NK-92 treated with Interleukin-12 subunit alpha and Interleukin-12 subunit beta, amount 100 ng/mL, for 24 hours (cell line): ENCODE data around the gene PPP4R2.
"Not testable (repeated sequence)": the region's sequence is repeated elsewhere in the genome, so short reads cannot be mapped to it uniquely, and the experiment has no call there.

Source experiments
- DNase-seq: peaks from one replicate; lab custom pipeline; 2025; lab: John Stamatoyannopoulos, UW

Gene PPP4R2

DNA sequence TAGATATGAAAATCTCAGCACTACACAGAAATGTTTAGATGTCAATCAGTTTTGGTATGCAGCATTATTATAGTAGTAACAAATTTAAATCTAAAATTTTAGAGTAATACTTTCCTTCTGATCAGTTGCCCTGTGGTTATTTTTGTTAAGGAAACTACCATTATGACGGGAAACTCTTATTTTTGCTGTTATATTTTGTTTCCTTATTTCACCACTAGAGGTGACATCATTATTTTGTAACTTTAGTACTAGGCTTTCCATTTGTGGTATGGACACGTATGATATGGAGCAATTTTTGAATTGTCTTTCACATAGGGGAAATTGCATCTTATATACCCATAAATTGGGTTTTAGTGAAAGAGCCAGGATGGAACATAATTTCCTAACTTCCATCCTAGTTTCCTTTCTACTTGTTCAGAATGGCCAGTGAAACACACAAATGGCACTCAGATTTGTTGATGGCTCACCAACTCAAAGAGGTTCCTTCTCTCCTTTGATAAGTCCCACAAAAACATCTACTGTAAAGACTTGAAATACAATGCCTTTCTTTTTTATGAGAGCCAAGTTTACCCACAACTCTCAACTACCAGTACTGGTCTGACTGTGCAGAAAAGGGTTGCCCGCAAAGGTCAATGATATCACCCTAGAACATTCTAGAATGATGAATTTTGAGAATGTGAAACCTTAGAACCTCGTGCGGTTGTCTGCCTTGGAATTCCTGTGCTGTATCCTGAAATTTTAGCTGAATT is 19.4 kb upstream of the PPP4R2 start:
- DNase-seq, result no peak

DNA sequence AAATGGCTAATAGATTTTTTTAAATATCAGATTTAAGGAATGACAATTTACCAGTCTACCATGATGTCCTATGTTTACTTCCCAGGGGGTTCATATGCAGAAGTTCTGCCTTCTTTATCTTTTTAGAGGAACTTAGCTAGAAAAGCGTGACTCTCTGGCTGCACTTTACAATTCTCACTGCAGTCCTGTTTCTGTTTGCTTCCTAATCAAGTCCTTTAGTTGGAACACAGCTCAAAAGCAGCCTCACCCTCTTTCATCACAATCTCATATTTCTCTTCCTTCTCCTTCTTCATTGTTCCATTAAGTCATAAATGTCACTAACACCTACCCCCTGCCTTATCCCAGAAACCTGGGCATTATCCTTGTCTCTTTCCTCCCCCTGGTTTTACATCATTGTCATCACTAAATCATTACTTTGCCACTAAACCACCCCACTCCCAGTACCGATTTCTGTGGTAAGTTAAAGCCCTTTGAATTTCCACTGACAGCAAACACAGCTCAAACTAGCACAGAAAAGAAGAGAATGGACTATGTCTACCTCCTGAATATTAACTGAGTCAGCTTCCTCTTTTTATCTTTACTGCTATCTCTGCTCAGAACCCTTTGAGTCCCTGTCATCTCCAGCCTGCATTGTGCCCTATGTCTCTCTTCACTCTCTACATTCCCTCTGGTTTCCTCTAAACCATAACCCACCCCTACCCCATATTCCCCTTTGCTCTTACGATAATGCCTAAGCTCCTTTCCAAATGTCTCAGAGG is 13.8 kb upstream of the PPP4R2 start:
- no peak for DNase-seq

DNA sequence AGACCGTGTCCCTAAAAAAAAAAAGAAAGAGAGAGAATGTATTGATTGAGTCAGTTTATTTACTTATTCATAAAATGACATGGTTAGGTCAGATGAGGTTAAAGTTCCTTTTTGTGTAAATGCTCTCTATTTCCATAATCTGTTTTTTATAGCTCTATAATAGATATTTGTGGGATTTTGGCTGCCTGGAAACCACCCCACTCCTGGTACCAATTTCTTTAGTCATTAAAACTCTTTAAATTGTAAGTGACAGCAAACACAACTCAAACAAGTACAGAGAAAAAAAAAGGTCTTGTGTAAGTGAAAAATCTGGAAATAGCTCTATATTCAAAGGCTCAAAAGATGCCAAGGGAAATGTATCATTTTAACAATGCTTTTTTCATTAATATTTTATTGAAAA is 11.0 kb upstream of the PPP4R2 start:
- no peak for DNase-seq

DNA sequence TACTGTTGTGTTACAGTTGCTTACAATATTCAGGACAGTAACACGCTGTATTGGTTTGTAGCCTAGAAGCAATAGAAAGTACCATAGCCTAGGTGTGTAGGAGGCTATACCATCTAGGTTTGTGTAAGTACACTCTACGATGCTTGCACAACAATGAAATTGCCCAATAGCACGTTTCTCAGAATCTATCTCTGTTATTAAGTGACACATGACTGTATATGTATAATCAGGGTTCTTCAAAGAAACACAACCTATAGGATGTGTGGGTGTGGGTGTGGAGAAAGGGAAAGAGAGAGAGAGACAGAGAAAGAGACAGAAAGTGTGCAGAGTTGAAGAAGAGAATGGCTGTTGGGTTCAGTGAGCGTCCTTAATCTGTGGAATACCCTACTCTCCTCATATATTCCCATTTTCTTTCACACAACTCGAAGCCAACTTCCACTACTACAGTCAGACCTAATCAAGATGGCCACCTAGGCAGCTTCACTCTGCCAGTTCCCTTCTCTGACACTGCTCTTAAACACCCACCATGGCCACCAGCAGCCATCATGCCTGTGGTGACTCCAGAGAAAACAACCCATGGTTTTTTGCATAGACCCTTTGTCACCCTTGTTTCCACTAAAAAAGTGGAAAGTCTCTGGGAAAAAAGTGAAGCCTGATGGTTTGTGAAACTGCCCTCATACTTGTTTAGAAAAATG is 5.8 kb upstream of the PPP4R2 start:
- DNase-seq, result no peak

DNA sequence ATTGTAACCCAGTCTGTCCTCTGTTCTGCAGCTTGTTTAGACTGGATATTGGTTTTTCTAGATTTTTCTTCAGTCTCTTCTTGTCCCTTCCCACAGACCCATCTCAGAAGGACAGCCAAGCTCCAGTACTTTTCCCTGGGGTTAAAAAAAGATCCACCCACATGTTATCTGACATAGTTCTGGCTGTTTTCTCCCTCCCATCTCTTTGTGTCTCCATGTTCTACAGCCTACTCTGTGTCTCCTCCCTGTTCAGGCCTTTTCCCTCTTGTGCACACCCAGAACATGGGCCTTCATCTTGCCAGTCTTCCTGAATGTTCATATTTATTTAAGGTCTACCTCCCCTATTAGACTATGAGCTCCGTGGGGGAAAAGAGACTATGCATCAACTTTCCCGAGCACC is 5.1 kb upstream of the PPP4R2 start:
- no peak for DNase-seq

DNA sequence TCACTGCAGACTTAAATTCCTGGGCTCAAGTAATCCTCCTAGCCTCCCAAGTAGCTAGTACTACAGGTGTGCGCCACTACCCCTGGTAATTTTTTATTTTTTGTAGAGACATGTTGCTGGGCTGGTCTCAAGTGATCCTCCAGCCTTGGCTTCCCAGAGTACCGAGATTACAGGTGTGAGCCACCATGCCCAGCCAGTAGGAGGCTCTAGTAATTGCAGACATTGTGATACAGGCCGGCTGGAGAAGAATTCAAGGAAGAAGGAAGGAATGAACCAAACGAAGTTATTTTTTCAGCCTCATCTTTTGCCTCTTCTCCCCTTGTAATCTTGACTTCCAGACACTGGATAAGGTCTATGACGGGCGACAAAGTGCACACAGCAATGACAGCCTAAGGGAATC is 3.2 kb upstream of the PPP4R2 start:
- DNase-seq, result no peak

DNA sequence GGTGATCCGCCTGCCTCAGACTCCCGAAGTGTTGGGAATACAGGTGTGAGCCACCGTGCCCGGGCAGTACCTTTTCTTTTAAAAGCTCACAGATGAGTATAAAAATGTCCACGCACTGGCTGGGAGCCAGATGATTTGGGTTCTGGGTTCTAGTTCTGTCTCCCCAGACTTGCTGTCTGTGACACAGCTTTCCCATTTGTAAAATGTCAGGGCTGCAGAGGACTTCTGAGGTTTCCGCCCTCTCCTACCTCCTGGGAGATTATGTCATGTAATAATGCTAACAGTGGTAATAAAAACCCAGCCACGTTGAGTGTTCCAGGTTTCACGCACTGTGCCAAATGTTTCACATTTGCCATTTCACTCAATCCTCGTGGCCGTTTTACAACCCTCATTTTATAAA is 1.3 kb upstream of the PPP4R2 start:
- DNase-seq, result no peak

DNA sequence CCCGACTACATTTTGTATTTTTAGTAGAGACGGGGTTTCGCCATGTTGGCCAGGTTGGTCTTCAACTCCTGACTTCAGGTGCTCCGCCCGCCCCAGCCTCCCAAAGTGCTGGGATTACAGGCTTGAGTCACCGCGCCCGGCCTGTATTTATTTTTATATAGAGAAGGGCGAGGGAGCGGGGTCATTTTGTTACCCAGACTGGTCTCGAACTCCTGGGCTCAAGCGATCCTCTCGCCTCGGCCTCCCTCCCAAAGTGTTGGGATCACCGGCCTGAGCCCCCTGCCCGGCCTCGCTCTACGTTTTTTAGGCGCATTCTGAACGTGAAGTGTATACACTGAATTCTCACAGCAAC is 514 bp upstream of the PPP4R2 start:
- DNase-seq, result no peak

DNA sequence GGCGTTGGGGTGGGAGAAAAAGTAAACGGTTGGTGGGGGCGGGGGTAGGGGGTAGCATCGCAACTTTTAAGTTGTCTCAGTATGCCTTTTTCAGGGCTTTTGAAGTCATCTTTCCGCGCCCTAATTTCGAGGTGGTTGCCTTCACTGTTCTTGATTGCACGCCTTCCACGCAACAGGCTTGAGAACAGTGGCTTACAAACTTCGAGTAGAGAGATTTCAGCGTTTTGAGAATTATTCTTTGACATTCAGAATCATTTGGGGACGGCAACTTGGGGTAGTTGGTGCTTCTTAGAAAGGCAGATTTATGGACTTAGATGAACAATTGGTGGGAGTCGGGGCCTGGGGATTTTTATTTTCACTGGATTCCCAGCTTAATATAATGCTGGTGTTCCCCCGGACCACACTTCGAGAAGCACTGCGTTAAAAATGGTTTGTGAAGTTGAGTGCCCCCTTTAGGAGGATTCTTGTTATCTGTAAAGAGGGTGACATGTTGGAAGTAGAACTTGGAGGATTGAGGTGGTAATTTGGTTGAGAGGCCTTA is 880 bp downstream of the PPP4R2 start:
- DNase-seq, result peak; percentile 21

DNA sequence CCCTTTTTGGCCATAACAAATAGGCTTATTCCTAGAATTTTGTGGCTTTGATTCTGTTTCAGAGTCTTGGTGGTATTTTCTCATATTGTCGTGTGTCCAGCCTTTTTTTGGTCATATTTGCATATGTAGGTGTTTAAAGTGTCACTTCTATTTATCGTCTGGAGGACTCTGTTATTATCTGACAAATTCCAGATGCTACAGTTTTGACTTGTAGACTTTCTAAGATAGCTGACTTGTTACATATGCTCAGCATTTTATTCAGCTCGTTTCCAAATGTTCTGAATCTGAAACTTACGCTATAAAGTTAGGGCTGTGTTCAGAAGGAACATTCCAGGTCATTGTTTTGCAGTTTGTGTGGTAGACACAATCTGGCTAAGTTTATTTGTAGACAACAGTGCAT is 1.9 kb downstream of the PPP4R2 start:
- no peak for DNase-seq

DNA sequence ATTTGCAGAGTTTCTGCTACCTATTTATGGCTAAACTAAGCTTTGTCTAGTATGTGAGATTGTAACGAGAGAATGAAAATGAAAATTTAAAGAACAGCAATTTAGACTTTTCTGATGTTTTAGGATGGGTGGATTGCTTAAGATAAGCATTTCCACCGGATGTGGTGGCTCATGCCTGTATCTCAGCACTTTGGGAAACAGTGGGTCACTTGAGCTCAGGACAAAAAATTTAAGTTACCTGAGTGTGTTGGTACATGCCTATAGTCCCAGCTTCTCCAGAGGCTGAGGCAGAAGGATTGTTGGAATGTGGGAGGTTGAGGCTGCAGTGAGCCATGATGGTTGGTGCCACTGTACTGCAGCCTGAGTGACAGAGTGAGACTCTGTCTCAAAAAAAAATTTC is 3.3 kb downstream of the PPP4R2 start:
- DNase-seq, result peak; percentile 8

DNA sequence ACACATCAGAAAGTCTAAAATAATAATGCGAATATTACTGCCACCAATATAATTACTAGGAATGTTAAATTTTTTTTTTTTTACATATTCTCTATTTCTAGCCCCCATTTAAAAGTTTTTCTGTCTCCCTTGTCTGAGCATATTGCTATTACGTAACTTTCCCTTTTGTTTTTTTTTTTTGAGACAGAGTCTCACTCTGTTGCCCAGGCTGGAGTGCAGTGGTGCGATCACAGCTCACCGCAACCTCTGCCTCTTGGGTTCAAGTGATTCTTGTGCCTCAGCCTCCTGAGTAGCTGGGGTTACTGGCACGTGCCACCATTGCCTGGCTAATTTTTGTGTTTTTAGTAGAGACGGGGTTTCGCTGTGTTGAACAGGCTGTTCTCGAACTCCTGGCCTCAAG is 6.4 kb downstream of the PPP4R2 start:
- DNase-seq, result not testable (repeated sequence)

DNA sequence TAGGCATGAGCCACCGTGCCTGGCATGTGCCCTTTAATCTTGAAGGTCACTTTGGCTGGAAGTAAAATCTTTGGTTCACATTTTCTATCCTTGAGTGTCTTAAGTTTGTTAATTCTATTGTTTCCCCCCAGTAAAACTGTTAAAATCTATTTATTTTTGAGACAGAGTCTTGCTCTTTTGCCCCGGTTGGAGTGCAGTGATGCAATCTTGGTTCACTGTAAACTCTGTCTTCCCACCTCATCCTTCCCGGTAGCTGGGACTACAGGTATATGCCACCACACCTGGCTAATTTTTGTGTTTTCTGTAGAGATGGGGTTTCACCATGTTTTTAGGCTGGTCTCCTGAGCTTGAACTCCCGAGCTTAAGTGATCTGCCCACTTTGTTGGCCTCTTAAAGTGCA is 7.7 kb downstream of the PPP4R2 start:
- no peak for DNase-seq

DNA sequence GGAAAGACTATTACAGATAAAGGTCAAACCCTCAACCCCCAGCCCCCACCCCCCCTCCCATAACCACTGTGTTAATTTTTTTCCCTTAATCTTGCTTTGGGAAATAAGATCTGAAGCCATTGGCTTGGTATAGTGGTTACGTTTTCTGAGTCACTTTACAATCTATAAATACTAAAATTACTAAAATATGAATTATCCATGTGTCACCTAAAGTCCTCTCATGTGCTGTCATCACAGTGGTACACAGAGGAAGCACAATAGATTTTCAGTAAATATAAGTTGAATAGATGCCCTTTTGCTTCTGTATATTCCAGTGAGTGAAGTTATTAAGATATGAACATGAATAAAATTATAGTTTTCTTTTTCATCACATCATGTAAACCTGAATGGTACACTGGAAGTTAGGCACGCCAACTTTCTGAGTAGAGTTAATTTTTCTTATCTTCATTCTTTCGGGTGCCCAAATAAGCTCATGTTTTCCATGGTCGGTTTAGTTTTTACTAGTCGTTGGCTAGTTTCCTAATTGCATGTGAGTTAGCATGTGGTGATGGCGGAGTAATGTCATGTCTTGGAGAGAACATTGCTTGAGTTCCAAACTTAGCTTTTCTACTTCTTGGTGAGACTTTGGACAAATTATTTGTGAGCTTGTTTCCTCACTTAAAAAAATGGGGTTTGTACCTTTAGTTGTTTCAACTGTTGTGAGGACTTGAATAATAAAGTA is 11.5 kb downstream of the PPP4R2 start:
- DNase-seq, result no peak

DNA sequence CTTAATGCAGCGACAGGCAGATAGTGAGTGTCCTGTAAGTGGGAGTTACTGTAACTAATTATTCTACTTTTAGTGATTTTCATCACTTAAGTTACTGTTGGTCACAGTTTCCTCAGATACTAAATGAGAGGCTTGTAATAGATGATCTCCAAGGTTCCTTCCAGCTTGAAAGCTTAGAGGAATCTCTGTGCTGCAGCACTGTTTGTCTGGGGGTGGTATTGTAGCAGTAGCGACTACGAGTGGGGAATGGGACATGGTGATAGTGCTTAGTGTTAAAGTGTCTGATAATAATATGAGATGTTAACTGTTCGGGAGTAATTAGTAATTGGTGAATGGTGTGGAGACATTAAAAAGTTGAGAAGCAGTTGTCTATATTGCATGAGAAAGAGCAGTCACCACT is 12.4 kb downstream of the PPP4R2 start:
- DNase-seq, result no peak

DNA sequence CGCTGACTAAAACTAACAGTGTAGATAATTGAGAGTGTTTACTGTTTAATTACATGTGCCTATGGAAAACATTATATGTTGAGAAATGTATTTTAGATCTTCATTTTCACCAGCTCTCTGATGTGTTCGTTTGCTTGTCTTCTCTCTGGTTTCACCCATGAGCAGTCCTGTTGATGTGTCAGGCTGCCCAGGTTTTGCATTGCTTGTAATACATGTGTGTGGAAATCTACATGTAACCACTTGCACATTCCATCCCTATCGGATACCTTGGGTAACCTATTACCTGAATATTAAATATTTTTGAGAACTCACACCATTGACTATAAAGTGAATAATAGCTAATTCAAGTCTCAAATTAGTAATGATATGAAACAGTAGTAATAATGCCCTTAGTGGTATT is 13.1 kb downstream of the PPP4R2 start:
- DNase-seq, result no peak

DNA sequence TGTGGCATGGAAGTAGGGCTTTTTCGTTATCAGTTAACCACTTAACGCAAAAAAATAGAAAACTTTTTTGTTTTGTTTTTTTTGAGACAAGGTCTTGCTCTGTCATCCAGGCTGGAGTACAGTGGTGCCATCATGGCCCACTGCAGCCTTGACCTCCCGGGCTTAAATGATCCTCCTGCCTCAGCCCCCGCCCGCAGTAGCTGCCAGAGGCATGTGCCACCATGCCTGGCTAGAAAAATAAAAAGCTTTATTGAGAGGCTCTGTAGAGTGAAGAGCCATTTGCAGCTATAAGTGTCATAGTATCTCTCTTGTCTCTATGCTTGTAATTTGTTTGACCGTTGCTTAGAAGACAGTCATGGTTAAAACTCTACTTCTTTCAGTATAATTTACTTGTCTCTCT is 13.5 kb downstream of the PPP4R2 start:
- DNase-seq, result no peak

DNA sequence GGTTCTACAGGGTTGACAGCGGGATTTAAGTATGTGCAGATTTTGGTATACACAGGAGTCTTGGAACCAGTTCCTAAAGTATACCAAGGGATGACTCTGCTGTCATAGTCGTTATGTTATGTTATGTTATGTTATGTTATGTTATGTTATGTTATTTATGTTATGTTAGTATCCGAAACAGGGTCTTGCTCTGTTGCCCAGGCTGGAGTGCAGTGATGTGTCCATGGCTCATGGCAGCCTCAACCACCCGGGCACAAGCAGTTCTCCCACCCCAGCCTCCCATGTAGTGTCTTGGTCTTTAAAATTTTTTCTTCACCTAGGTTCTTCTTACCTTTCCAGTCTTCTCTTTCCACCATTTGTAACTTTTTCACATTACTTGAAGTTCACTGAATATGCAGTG is 21.7 kb downstream of the PPP4R2 start:
- no peak for DNase-seq

DNA sequence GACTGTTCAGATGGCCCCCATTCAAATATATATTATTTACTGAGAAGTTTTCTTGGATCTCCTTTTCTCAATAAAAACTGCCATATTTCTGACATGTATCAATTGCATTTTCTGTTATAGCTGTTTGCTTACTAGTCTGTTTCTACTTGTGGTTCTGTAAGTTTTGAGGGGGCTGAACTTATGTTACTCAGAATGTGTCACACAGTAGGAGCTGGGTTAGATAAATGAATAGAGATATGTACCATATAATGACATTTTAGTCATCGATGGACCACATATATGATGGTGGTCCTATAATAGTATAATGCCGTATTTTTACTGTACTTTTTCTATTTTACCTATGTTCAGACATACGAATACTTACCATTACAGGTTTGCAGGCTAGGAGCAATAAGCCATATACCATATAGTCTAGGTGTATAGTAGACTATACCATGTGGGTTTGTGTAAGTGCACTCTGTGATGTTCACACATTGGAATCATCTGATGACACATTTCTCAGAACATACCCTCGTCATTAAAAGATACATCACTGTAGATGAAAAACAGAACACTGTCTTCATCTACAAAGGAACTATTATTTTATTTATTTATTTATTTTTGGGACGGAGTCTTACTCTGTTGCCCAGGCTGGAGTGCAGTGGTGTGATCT is 22.3 kb downstream of the PPP4R2 start:
- no peak for DNase-seq

DNA sequence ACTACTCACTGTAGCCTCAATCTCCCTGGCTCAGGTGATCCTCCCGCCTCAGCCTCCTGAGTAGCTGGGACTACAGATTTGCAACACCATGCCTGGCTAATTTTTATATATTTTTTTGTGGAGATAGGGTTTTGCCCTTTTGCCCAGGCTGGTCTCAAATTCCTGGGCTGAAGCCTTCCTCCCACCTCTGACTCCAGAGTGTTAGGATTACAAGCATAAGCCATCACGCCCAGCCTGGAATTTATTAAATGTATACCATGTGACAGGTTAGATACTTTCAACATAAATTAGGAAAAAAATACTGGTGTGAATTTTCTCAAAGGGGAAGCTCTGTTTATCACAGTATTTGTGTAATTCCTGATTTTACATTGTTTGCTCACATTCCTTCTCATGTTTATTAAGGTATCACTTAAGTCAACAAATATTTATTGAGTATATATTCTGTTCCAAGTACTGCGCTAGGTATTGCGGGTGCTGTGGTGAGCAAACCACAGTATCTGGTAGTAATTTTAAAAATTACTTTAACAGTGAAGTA is 24.8 kb downstream of the PPP4R2 start:
- no peak for DNase-seq

DNA sequence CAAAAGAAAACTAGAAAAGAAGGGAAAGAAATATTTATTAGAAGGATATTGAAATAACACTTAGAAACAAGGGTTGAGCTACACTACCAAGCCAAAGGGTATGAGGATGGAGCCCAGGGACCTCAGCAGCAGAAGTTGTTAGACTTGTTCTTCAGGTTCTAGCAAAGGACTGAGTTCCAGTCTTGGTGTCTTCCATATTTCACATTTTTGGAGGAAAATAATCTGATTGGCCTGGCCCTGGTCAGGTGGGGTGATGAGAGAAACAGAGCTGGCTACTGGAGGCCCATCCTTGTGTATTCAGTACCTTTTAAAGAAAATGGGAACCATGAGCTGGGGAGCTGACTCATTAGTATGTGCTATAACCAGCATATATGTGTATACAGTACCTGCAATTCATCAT is 28.2 kb downstream of the PPP4R2 start:
- no peak for DNase-seq
